BJ (cell line): ENCODE measurements around the gene MAU2. TPM values are rescaled to one million over a fixed set of nuclear protein-coding genes. Genes with fewer than 3 reads are reported as not detected.
A peak's percentile ranks its signal among the peaks of the same experiment; 100 is the strongest.

ENCODE experiments used
- CTCF ChIA-PET: fragments of 350-600 bp; formaldehyde crosslinking; extraction: SDS; loops from one replicate; lab custom pipeline; 2021; ENCODE audit warnings: antibody characterized with exemption, inconsistent platforms; lab: Yijun Ruan, JAX
- POLR2A ChIA-PET: fragments of 300-600 bp; sonication (Branson Sonifier 250); formaldehyde crosslinking; extraction: SDS; loops from one replicate; lab custom pipeline; 2021; ENCODE audit warnings: antibody characterized with exemption; lab: Charles Lee
- DNase-seq: peaks from one replicate; pipeline ENCODE4 v3.0.0-alpha.2; 2011; ENCODE audit warnings: low read depth
- H3K27me3 ChIP-seq: 2 replicates; pipeline ENCODE4 v1.6.0; 2011; ENCODE audit warnings: low read length; ENCODE audit not compliant: control insufficient read depth, insufficient read depth
- H3K36me3 ChIP-seq: 2 replicates; pipeline ENCODE4 v1.5.1; 2011; ENCODE audit warnings: low read length; ENCODE audit not compliant: control insufficient read depth, insufficient read depth
- H3K4me3 ChIP-seq: 2 replicates; pipeline ENCODE4 v1.5.1; 2011; ENCODE audit warnings: low read depth, mild to moderate bottlenecking, control low read depth, low read length
- CTCF ChIP-seq: IDR thresholded peaks from 2 replicates; pipeline ENCODE4 v1.5.1; 2011; ENCODE audit warnings: low read depth, mild to moderate bottlenecking, control low read depth, inconsistent platforms, low read length, moderate library complexity; ENCODE audit not compliant: insufficient read depth
- polyA plus RNA-seq: library from polyadenylated mRNA; depleted of rRNA; stranded (reverse); fragments of >200 nt; gene quantifications from 2 replicates; pipeline ENCODE4 v1.2.3, GENCODE V29; 2011

Gene MAU2
- polyA plus RNA-seq, 1 experiment, result 25.9 TPM

GRCh38 chr19:19399733-19400433 is 79.3 kb downstream of the MAU2 start:
- Histone ChIP-seq H3K36me3 (no peaks in the 10 kb centered on the region), H3K4me3 (no peak overlapping the region), H3K27me3 (no peaks in the 10 kb centered on the region)
- no peak for TF ChIP-seq CTCF
- DNase-seq, result no peak
- CTCF ChIA-PET, result interaction anchor here (1.0 to 1.6 kb wide), 2 partner anchors 76 to 90 kb away, joined by 3 read pairs; no protein-coding TSS in a partner anchor
- POLR2A ChIA-PET, result no interaction called here

- CTCF ChIA-PET, result interaction anchor here (0.9 to 1.7 kb wide), 4 partner anchors 8 to 87 kb away, joined by 3 to 5 read pairs (median 3); no protein-coding TSS in a partner anchor
Measured at GRCh38 chr19:19402656-19403372, 82.2 kb downstream of the MAU2 start.

GRCh38 chr19:19403373-19403901 is 82.8 kb downstream of the MAU2 start:
- Histone ChIP-seq H3K4me3 (no peak overlapping the region), H3K36me3 (no peaks in the 10 kb centered on the region), H3K27me3 (no peaks in the 10 kb centered on the region)
- ChIA-PET CTCF (interaction anchor here (0.6 to 1.7 kb wide), 4 partner anchors 38 to 113 kb away, joined by 3 to 5 read pairs (median 3); partner anchors contain the start of gene NDUFA13), POLR2A (no interaction called here)
- DNase-seq, result no peak
- TF ChIP-seq CTCF, result no peak

More at GRCh38 chr19:19402656-19403372, 82.2 kb downstream of the MAU2 start:
- Histone ChIP-seq H3K36me3 (no peaks in the 10 kb centered on the region), H3K4me3 (no peak overlapping the region), H3K27me3 (no peaks in the 10 kb centered on the region)
- DNase-seq, result no peak
- POLR2A ChIA-PET, result no interaction called here
- no peak for TF ChIP-seq CTCF

- peak; percentile 66 for DNase-seq
- ChIA-PET CTCF (interaction anchor here (0.5 to 2.3 kb wide), 8 partner anchors 21 to 85 kb away, joined by 3 to 8 read pairs (median 4); no protein-coding TSS in a partner anchor), POLR2A (interaction anchor here (0.7 kb wide), 1 partner anchor 19 kb away, joined by 3 read pairs; no protein-coding TSS in a partner anchor)
- Histone ChIP-seq H3K36me3 (no peaks in the 10 kb centered on the region), H3K4me3 (peak within 1 kb of the TSS; percentile 91), H3K27me3 (no peaks in the 10 kb centered on the region)
- TF ChIP-seq CTCF, result peak; percentile 44
Measured at GRCh38 chr19:19404879-19405860, 84.5 kb downstream of the MAU2 start, which contains the start of gene GATAD2A. GATAD2A (plus strand) TSS chr19:19405675; CDS start chr19:19465346, 59,671 bp downstream.
